ENCODE results near the gene ABCC11.

ABCC11 gene

GRCh38 chr16:48157794-48158193 lies 89.5 kb downstream of the ABCC11 start:
- no peak for TF ChIP-seq TAF1 (IDR thresholded peaks at IDR 0.05; ENCODE audit: borderline replicate concordance, insufficient read depth, low read length)
- TF ChIP-seq FOXP2 (optimal IDR thresholded peaks at IDR 0.05; ENCODE audit: borderline replicate concordance, extremely low read depth, extremely low read length, insufficient read depth), result no peak
- no peak for TF ChIP-seq POLR2AphosphoS5 (IDR thresholded peaks at IDR 0.05; ENCODE audit: low read depth, low read length)
- no peak for TF ChIP-seq REST (IDR thresholded peaks at IDR 0.05; ENCODE audit: insufficient read depth in 1 of 2, low read depth in 2 of 2, low read length in 2 of 2)
- no peak for TF ChIP-seq SIN3A (IDR thresholded peaks at IDR 0.05; ENCODE audit: borderline replicate concordance, insufficient read depth, low read length)

GRCh38 chr16:48157302-48157701 lies 90.0 kb downstream of the ABCC11 start:
- no peak for TF ChIP-seq SIN3A (IDR thresholded peaks at IDR 0.05; ENCODE audit: borderline replicate concordance, insufficient read depth, low read length)
- TF ChIP-seq POLR2AphosphoS5 (IDR thresholded peaks at IDR 0.05; ENCODE audit: low read depth, low read length), result no peak
- TF ChIP-seq FOXP2 (optimal IDR thresholded peaks at IDR 0.05; ENCODE audit: borderline replicate concordance, extremely low read depth, extremely low read length, insufficient read depth), result no peak
- no peak for TF ChIP-seq TAF1 (IDR thresholded peaks at IDR 0.05; ENCODE audit: borderline replicate concordance, insufficient read depth, low read length)
- TF ChIP-seq REST (IDR thresholded peaks at IDR 0.05; ENCODE audit: insufficient read depth in 1 of 2, low read depth in 2 of 2, low read length in 2 of 2), result no peak

GRCh38 chr16:48156790-48157209 lies 90.5 kb downstream of the ABCC11 start:
- TF ChIP-seq TAF1 (IDR thresholded peaks at IDR 0.05; ENCODE audit: borderline replicate concordance, insufficient read depth, low read length) (no peak), REST (IDR thresholded peaks at IDR 0.05; ENCODE audit: insufficient read depth in 1 of 2, low read depth in 2 of 2, low read length in 2 of 2) (no peak), FOXP2 (optimal IDR thresholded peaks at IDR 0.05; ENCODE audit: borderline replicate concordance, extremely low read depth, extremely low read length, insufficient read depth) (peak; percentile 20), POLR2AphosphoS5 (IDR thresholded peaks at IDR 0.05; ENCODE audit: low read depth, low read length) (no peak), SIN3A (IDR thresholded peaks at IDR 0.05; ENCODE audit: borderline replicate concordance, insufficient read depth, low read length) (no peak)

- TF ChIP-seq REST (IDR thresholded peaks at IDR 0.05; ENCODE audit: insufficient read depth in 1 of 2, low read depth in 2 of 2, low read length in 2 of 2) (no peak), FOXP2 (optimal IDR thresholded peaks at IDR 0.05; ENCODE audit: borderline replicate concordance, extremely low read depth, extremely low read length, insufficient read depth) (no peak), SIN3A (IDR thresholded peaks at IDR 0.05; ENCODE audit: borderline replicate concordance, insufficient read depth, low read length) (no peak), TAF1 (IDR thresholded peaks at IDR 0.05; ENCODE audit: borderline replicate concordance, insufficient read depth, low read length) (no peak), POLR2AphosphoS5 (IDR thresholded peaks at IDR 0.05; ENCODE audit: low read depth, low read length) (no peak)
Observed at GRCh38 chr16:48155926-48156789, 91.2 kb downstream of the ABCC11 start, which contains the start of gene ABCC12. TSS of gene ABCC12 (minus strand) at chr16:48155993. CDS start at chr16:48146424, 9,569 bp downstream.

Data from PFSK-1 (cell line).